GM23248 (cell line): ENCODE measurements around the gene RASSF5.

Experiments used
- EZH2 ChIP-seq: fragments of 200-600 bp; sonication (generic); IDR thresholded peaks from 2 replicates; pipeline ENCODE4 v1.6.1; 2018; ENCODE audit warnings: antibody characterized with exemption, mild to moderate bottlenecking; ENCODE audit not compliant: insufficient read depth, poor library complexity, severe bottlenecking
- EZH2phosphoT487 ChIP-seq: fragments of 200-600 bp; sonication (generic); IDR thresholded peaks from 2 replicates; pipeline ENCODE4 v1.6.1; 2018; ENCODE audit warnings: antibody characterized with exemption, moderate library complexity, mild to moderate bottlenecking, low read depth; ENCODE audit not compliant: insufficient read depth

DNA sequence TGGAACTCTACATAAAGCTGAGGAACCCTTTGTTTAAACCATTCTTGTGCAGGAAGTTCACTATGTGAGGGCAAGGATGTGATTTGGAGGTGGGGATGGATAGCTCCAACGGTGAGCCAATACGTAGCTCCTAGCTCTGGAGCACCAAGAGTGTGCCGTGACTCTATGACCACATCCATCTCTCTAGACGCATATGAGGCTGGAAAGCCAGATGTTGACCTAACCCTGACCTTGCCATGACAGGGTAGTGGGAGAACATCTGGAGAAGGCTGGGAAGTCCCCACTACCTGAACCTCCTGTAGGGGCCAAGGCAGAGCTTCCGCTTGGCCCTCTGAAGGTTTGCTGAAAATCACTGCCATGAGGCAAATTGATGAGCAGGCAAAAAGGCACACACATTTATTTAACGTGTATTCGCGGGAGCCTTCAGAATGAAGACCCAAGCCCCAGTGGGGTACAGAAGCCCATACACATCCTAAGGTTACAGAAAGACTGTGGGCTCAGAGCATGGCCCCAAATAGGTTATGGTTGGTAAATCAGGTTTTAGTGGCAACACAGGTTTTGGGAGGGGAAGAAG lies 61.5 kb downstream of the RASSF5 start:
- TF ChIP-seq EZH2 (no peak), EZH2phosphoT487 (no peak)
